A673 (cell line): Measurements from ENCODE around the gene TMEM207.

ENCODE experiments used
- CTCF ChIP-seq: fragments of 300-800, 200-600 bp; sonication (generic); conservative IDR thresholded peaks from 2 replicates; pipeline ENCODE4 v1.5.1; 2017; ENCODE audit warnings: low read depth, mild to moderate bottlenecking, antibody characterized with exemption, low read length, moderate library complexity, mixed read lengths
- EZH2 ChIP-seq: fragments of 200-600 bp; sonication (generic); IDR thresholded peaks from 2 replicates; pipeline ENCODE4 v1.6.1; 2017; ENCODE audit warnings: borderline replicate concordance, low read depth, mild to moderate bottlenecking, mixed read lengths, antibody characterized with exemption, low read length; ENCODE audit not compliant: poor library complexity, severe bottlenecking

- TF ChIP-seq EZH2, result no peak
- no peak for TF ChIP-seq CTCF
These were observed 18.8 kb downstream of the TMEM207 start for GRCh38 chr3:190430906-190431305.
